ENCODE data around the gene THY1.
A peak's percentile ranks its signal among the peaks of the same experiment; 100 is the strongest.

THY1 gene

DNA sequence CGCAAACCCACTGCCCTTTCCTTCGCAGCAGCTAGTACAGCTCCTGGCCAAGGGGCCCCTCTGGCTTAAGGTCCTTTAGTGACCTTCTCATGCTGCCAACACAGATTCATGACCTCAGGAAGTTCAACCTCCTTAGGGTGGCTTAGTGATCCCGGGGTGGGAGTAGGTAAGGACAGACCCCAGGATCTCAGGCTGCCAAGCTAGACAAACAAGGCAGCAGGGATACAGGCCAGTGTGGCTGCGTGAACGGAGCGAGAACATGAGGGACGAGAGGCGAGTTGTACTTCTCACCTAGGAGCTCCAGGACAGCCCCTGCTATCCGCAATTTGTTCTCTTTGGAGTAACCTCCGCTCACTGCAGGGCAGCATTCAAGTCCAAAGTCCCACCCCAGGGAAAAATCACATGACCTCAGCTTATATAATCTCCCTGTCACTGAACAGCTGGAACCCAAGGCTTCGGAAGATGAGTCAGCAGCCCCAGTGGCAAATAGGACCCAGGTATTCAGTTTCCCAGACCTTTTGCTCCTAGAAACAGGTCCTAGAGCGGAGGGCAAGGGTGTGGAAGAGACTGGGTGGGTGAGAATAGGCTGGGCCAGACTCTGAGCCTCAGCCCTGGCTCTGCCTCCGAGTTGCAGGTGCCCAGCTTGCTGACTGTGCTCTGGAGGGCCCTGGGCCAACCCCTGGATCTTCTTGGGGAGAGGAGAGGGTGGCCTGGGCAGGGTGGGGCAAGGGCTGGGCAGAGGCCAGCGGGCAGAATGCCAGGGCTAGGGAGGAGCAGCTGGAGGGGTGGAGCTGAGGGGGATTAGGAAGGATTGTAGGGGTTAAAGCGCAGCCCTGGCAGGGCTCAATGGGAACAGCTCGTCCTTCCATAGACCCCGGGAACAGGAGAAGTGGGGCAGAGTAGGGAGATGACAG is 54.6 kb downstream of the THY1 start:
- peaks cover 91% of the 10 kb centered on the region for H3K4me1 ChIP-seq (ENCODE audit: control insufficient read depth, low read length)

DNA sequence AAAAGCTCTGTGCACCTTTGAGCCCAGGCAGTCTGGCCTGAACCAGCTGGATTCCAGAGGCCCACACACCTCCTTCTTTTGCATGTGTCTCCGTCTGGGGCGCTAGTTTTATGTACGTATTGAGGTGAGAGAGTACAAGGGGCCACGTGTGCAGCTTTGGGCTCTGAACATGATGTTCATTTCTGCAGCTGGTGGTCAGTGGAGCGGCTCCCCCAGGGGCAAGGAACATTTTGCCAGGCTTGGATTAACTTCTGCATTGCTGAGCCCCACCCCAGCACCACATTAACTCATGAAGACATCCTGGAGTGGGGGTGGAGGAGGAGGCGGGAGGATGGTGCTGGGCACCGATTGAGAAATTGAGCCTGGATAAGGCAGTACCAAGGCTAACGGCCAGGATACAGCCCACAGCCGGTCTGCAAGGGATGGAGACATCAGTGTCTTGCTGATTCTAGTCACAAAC is 55.3 kb downstream of the THY1 start:
- peaks cover 6% of the 10 kb centered on the region; the same call in 1 of the 2 replicates for H3K27me3 ChIP-seq (ENCODE audit: control insufficient read depth, low read length)
- H3F3A ChIP-seq (ENCODE audit: control insufficient read depth, insufficient read depth), result no peaks in the 10 kb centered on the region
- H3K79me2 ChIP-seq (ENCODE audit: control insufficient read depth, low read length), result peaks cover 11% of the 10 kb centered on the region
- peaks cover 92% of the 10 kb centered on the region for H3K4me1 ChIP-seq (ENCODE audit: control insufficient read depth, low read length)
- H3K4me2 ChIP-seq (ENCODE audit: low read length), result peak overlapping the region; percentile 24; the same call in 1 of the 2 replicates
- no peaks in the 10 kb centered on the region for H4K20me1 ChIP-seq (ENCODE audit: control insufficient read depth, insufficient read depth, low read depth, low read length)
- no peak overlapping the region for H3K27ac ChIP-seq (ENCODE audit: low read depth, low read length)
- H3K9me2 ChIP-seq (replicated peaks; ENCODE audit: control insufficient read depth, low read length), result no peaks in the 10 kb centered on the region
- H3K9me3 ChIP-seq (ENCODE audit: control insufficient read depth, insufficient read depth, low read length), result no peaks in the 10 kb centered on the region
- no peaks in the 10 kb centered on the region for H3K36me3 ChIP-seq (ENCODE audit: control insufficient read depth, low read length)
- TF ChIP-seq CTCF (IDR thresholded peaks at IDR 0.05; ENCODE audit: low read depth, low read length, poor library complexity, severe bottlenecking) (no peak), EZH2phosphoT487 (IDR thresholded peaks at IDR 0.05; ENCODE audit: borderline replicate concordance, low read length) (no peak)
- no peak overlapping the region for H3K4me3 ChIP-seq (ENCODE audit: low read length)

More for the DNA sequence above, 54.6 kb downstream of the THY1 start:
- Histone ChIP-seq H3K36me3 (ENCODE audit: control insufficient read depth, low read length) (no peaks in the 10 kb centered on the region), H3K4me3 (ENCODE audit: low read length) (no peak overlapping the region), H3K27ac (ENCODE audit: low read depth, low read length) (no peak overlapping the region), H3F3A (ENCODE audit: control insufficient read depth, insufficient read depth) (no peaks in the 10 kb centered on the region), H4K20me1 (ENCODE audit: control insufficient read depth, insufficient read depth, low read depth, low read length) (no peaks in the 10 kb centered on the region), H3K9me2 (replicated peaks; ENCODE audit: control insufficient read depth, low read length) (no peaks in the 10 kb centered on the region), H3K79me2 (ENCODE audit: control insufficient read depth, low read length) (peaks cover 4% of the 10 kb centered on the region), H3K4me2 (ENCODE audit: low read length) (no peak overlapping the region), H3K9me3 (ENCODE audit: control insufficient read depth, insufficient read depth, low read length) (no peaks in the 10 kb centered on the region), H3K27me3 (ENCODE audit: control insufficient read depth, low read length) (peaks cover 6% of the 10 kb centered on the region; the same call in 1 of the 2 replicates)
- TF ChIP-seq EZH2phosphoT487 (IDR thresholded peaks at IDR 0.05; ENCODE audit: borderline replicate concordance, low read length), result no peak
- no peak for TF ChIP-seq CTCF (IDR thresholded peaks at IDR 0.05; ENCODE audit: low read depth, low read length, poor library complexity, severe bottlenecking)

All from DOHH2 (cell line).